Transverse colon (tissue), 4 donors: Measurements from ENCODE around the gene PRKD3. TPM values are rescaled to one million over a fixed set of nuclear protein-coding genes. Genes with fewer than 3 reads are reported as not detected.
A peak's percentile ranks its signal among the peaks of the same experiment; 100 is the strongest.

Experiments used
- DNase-seq: peaks from one replicate; pipeline ENCODE4 v3.0.0-alpha.2; 2019
- H3K27ac ChIP-seq, 4 donors: fragments of 200-600 bp; sonication (generic); 2 replicates each; pipeline ENCODE4 v1.5.1; 2016 to 2018; ENCODE audit warnings: inconsistent platforms in 4 of 4
- H3K27me3 ChIP-seq: fragments of 200-600 bp; sonication (generic); 2 replicates; pipeline ENCODE4 v1.5.1; 2017; ENCODE audit warnings: inconsistent platforms
- H3K36me3 ChIP-seq, 4 donors: fragments of 200-600 bp; sonication (generic); 2 replicates each; pipeline ENCODE4 v1.5.1; 2017 to 2019; ENCODE audit warnings: inconsistent platforms in 4 of 4
- H3K4me1 ChIP-seq, 4 donors: fragments of 200-600 bp; sonication (generic); 2 replicates each; pipeline ENCODE4 v1.5.1; 2017 to 2020; ENCODE audit warnings: inconsistent platforms in 4 of 4
- H3K4me3 ChIP-seq, 4 donors: fragments of 200-600 bp; sonication (generic); 1 replicate in 1 of 4; 2 replicates in 3 of 4; pipeline versions ENCODE4 v1.5.1 to v1.6.1; 2017 to 2019; ENCODE audit warnings: inconsistent platforms in 4 of 4
- H3K9me3 ChIP-seq, 2 donors: fragments of 200-600 bp; sonication (generic); 2 replicates each; pipeline ENCODE4 v1.5.1; 2017 to 2019; ENCODE audit warnings: inconsistent platforms in 2 of 2
- EP300 ChIP-seq: sonication (generic); formaldehyde crosslinking; IDR thresholded peaks from one replicate; pipeline ENCODE4 v1.6.1; 2017; ENCODE audit warnings: antibody characterized with exemption, low read depth
- POLR2A ChIP-seq: fragments of 450-650 bp; IDR thresholded peaks from one replicate; pipeline ENCODE4 v1.6.1; 2016; ENCODE audit warnings: antibody characterized with exemption, mild to moderate bottlenecking, moderate library complexity
- POLR2AphosphoS5 ChIP-seq, 3 donors: sonication (generic); formaldehyde crosslinking; IDR thresholded peaks; one replicate each; pipeline ENCODE4 v1.6.1; 2016; ENCODE audit warnings: antibody characterized with exemption in 3 of 3
- WGBS, 2 donors: methylation state at CpG; one replicate each; pipeline ENCODE4 v1.1.5; 2018; ENCODE audit warnings: low coverage in 1 of 2; 5-methylcytosine and 5-hydroxymethylcytosine counted together
- in situ Hi-C, 4 donors: fragments of 200-750 bp; cut with MboI; loops; one replicate each; pipeline versions ENCODE4 v1.15.0 to v1.15.1; 2017; ENCODE audit warnings: low sequenced_read_pairs in 3 of 4, low pct_ligation_motif_present in 1 of 4, low pct_unique_long_range_greater_than_20kb in 1 of 4
- intact Hi-C: fragments of 100-400 bp; cut with DNase I; formaldehyde crosslinking; loops from one replicate; pipeline ENCODE4 v1.15.1; 2023; ENCODE audit warnings: low total_unique reads
- total RNA-seq, 4 donors: library from RNA; depleted of rRNA; stranded (reverse); fragments of >200 nt; gene quantifications; one replicate each; pipeline ENCODE4 v1.1.0, GENCODE V29; 2016
- TF ChIP-seq, protein P1 (sequence below), 5 experiments: fragments of 200-600 bp in 3 of 5; fragments of 450-650 bp in 2 of 5; sonication (generic) in 3 of 5; IDR thresholded peaks; 1 replicate in 2 of 5; 2 replicates in 3 of 5; pipeline ENCODE4 v1.5.1; 2016 to 2017; ENCODE audit warnings: antibody characterized with exemption in 5 of 5, inconsistent platforms in 3 of 5, mild to moderate bottlenecking in 2 of 5, moderate library complexity in 1 of 5

The PRKD3 gene
- total RNA-seq, 4 donors from 2014 or later = 2.6 to 83.8 (median 28.6) TPM

DNA sequence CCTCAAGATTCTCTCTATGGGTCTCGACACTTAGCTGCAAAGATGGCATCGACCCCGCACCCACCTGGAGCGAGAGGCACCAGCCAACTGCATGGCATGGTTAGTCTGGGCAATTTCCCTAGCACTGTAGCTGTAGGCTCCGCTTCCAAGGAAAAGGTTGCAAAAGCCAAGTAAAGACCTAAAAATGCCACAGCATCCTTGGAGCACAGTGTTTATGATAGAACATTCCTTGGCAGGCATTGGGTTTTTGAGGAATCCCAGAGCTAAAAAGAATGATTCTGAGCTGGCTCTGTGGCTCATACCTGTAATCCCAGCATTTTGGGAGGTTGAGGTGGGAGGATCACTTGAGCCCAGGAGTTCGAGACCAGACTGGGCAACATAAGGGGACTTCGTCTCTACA lies 42.7 kb upstream of the PRKD3 start:
- no peak for DNase-seq
- Histone ChIP-seq H3K4me1 (peaks cover 0 to 6% (median 0%) of the 10 kb centered on the region in 4 donors), H3K9me3 (no peaks in the 10 kb centered on the region), H3K27me3 (no peaks in the 10 kb centered on the region), H3K27ac (peak overlapping the region in 1 of 4 donors; percentile 26), H3K36me3 (no peaks in the 10 kb centered on the region), H3K4me3 (no peak overlapping the region)
- in situ Hi-C loops = no loop called here
- TF ChIP-seq, protein P1, sequence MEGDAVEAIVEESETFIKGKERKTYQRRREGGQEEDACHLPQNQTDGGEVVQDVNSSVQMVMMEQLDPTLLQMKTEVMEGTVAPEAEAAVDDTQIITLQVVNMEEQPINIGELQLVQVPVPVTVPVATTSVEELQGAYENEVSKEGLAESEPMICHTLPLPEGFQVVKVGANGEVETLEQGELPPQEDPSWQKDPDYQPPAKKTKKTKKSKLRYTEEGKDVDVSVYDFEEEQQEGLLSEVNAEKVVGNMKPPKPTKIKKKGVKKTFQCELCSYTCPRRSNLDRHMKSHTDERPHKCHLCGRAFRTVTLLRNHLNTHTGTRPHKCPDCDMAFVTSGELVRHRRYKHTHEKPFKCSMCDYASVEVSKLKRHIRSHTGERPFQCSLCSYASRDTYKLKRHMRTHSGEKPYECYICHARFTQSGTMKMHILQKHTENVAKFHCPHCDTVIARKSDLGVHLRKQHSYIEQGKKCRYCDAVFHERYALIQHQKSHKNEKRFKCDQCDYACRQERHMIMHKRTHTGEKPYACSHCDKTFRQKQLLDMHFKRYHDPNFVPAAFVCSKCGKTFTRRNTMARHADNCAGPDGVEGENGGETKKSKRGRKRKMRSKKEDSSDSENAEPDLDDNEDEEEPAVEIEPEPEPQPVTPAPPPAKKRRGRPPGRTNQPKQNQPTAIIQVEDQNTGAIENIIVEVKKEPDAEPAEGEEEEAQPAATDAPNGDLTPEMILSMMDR (IDR thresholded peaks at IDR 0.05) = no peak
- TF ChIP-seq EP300 (no peak), POLR2AphosphoS5 (IDR thresholded peaks at IDR 0.05) (no peak), POLR2A (no peak)
- intact Hi-C loops = no loop called here
- WGBS, 2 donors = 84 to 90% methylated on average over 2 to 7 of the region's 7 CpGs

DNA sequence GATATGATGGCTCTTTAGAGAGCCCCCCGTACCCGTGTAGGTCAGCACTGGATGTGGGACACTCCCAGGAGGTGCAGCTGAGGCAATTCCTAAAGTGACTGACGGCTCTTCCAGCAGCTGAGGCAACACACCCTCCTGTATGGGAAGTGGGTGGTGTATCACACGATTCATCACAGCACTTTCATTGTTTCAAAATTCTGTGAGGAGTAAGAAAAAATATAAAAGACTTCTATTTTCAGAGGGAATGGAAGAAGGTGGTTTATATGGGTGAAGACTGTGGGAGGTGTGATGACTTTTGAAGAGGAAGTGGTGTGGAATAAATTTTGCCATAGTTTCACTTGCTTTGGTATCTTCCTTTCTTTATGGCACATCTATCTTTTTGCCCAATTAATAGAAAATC lies 42.1 kb upstream of the PRKD3 start:
- Histone ChIP-seq H3K4me3 (no peak overlapping the region), H3K4me1 (peaks cover 0 to 6% (median 0%) of the 10 kb centered on the region in 4 donors), H3K27ac (no peak overlapping the region), H3K9me3 (no peaks in the 10 kb centered on the region), H3K27me3 (no peaks in the 10 kb centered on the region), H3K36me3 (no peaks in the 10 kb centered on the region)
- intact Hi-C loops = loop anchor here (1.0 kb wide), 1 partner anchor 24 kb away; no protein-coding TSS in a partner anchor
- 14 to 62% methylated on average over 1 to 4 of the region's 4 CpGs for WGBS, 2 donors
- DNase-seq = no peak
- in situ Hi-C loops = no loop called here
- TF ChIP-seq POLR2A (no peak), EP300 (no peak), POLR2AphosphoS5 (IDR thresholded peaks at IDR 0.05) (no peak)
- TF ChIP-seq, protein P1 (IDR thresholded peaks at IDR 0.05) = no peak

DNA sequence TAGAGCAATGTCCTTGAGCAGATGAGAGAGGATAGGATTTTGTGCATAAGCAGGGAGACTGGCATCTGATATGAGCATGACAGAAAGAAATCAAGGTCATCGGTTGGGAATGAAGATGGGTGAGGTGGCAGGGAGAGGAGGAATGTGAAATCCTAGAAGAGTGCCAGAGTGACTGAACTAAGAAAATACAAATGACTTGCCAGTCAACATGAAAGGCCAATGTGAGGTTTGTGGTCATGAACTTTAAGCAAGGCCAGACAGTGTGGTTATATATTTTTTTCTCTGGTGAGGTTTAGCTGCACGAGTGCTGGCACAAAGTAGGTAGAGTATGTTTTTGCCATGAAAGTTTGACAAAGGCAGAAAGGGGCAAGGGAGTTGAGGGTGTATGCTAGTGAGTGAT lies 41.0 kb upstream of the PRKD3 start:
- in situ Hi-C loops = no loop called here
- H3K27me3 ChIP-seq = no peaks in the 10 kb centered on the region
- no peak for TF ChIP-seq POLR2A
- no peak for TF ChIP-seq POLR2AphosphoS5 (IDR thresholded peaks at IDR 0.05)
- TF ChIP-seq, protein P1 (IDR thresholded peaks at IDR 0.05) = no peak
- no peak for TF ChIP-seq EP300
- H3K36me3 ChIP-seq = no peaks in the 10 kb centered on the region
- no peak overlapping the region for H3K4me3 ChIP-seq
- 78 to 90% methylated on average over 2 of the region's 2 CpGs for WGBS, 2 donors
- H3K27ac ChIP-seq = no peak overlapping the region
- no peak for DNase-seq
- H3K4me1 ChIP-seq = peaks cover 0 to 6% (median 0%) of the 10 kb centered on the region in 4 donors
- intact Hi-C loops = loop anchor here (1.0 kb wide), 1 partner anchor 23 kb away; no protein-coding TSS in a partner anchor
- H3K9me3 ChIP-seq = no peaks in the 10 kb centered on the region

DNA sequence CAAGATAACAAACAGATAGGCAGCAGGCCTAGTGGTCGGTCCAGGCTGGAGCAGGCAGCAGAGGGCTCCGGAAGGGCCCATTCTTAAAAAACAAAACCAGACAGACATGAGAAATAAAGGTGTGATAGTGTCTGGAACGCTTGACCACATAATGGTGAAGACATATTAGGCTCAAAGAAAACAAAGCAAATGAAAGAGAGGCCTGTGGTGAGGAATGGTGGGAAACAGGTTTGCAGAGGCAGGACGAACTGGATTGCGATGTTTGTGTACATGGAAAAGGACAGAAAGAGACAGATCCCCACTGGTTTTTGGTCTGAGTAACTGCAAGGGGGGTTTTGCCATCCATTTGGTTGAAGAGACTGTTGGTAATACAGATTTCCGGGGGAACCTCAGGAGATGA lies 39.7 kb upstream of the PRKD3 start:
- no peaks in the 10 kb centered on the region for H3K9me3 ChIP-seq
- no peak for DNase-seq
- H3K27ac ChIP-seq = no peak overlapping the region
- H3K36me3 ChIP-seq = no peaks in the 10 kb centered on the region
- in situ Hi-C loops = no loop called here
- peaks cover 0 to 6% (median 0%) of the 10 kb centered on the region in 4 donors for H3K4me1 ChIP-seq
- no peaks in the 10 kb centered on the region for H3K27me3 ChIP-seq
- 89 to 93% methylated on average over 4 to 6 of the region's 6 CpGs for WGBS, 2 donors
- intact Hi-C loops = no loop called here
- TF ChIP-seq, protein P1 (IDR thresholded peaks at IDR 0.05) = no peak
- no peak for TF ChIP-seq EP300
- no peak for TF ChIP-seq POLR2AphosphoS5 (IDR thresholded peaks at IDR 0.05)
- TF ChIP-seq POLR2A = no peak
- no peak overlapping the region for H3K4me3 ChIP-seq
